ENCODE data around the gene MRPL53. TPM values are rescaled to one million over a fixed set of nuclear protein-coding genes. Genes with fewer than 3 reads are reported as not detected.

MRPL53 gene
- total and polyA plus RNA-seq, 2 of the 8 experiments (the other 6 are each of a cell fraction or from before 2014, with no cell fraction given): 36.6 to 46.3 TPM

- FAIRE-seq (no peak), DNase-seq (ENCODE audit: low read depth in 1 of 2, low spot score in 2 of 2) (no peak)
- Histone ChIP-seq H3K23ac (ENCODE audit: insufficient read length) (no peak overlapping the region), H3K23me2 (ENCODE audit: low read depth, low read length) (peaks cover 10% of the 10 kb centered on the region; the same call in 1 of the 2 replicates), H4K91ac (replicated peaks; ENCODE audit: insufficient read length, low read length) (no peak overlapping the region), H3K18ac (ENCODE audit: extremely low read depth, low read length) (peak overlapping the region; percentile 51), H3K79me1 (ENCODE audit: low read depth, low read length) (no peaks in the 10 kb centered on the region), H3K14ac (ENCODE audit: insufficient read length) (no peak overlapping the region), H4K5ac (ENCODE audit: insufficient read length, low read depth, low read length) (no peak overlapping the region), H3K27ac (ENCODE audit: low read depth, low read length) (no peak overlapping the region), H3K4me1 (replicated peaks in 1 of 4; ENCODE audit: control insufficient read depth in 3 of 4, insufficient read depth in 4 of 4, low read length in 3 of 4) (peaks cover 0 to 24% (median 10%) of the 10 kb centered on the region in 4 experiments; a peak in 6 of 7 replicates), H2BK12ac (ENCODE audit: low read depth, low read length) (peak overlapping the region; percentile 68; the same call in 1 of the 2 replicates), H2BK120ac (replicated peaks; ENCODE audit: low read depth, low read length) (no peak overlapping the region), H3K56ac (replicated peaks; ENCODE audit: insufficient read length, low read depth, low read length) (no peak overlapping the region), H2BK15ac (ENCODE audit: low read length) (0 out of 2 replicates have a peak overlapping the region, but pooled peaks have one; percentile 92), H4K8ac (ENCODE audit: extremely low read depth, insufficient read depth, low read length) (peak overlapping the region; percentile 84; the same call in 1 of the 2 replicates), H3K4me3 (ENCODE audit: extremely low read depth in 1 of 4, insufficient read depth in 2 of 4, low read depth in 3 of 4, low read length in 4 of 4) (peak overlapping the region; percentile 5 to 62 (median 23); a peak in 6 of 8 replicates), H2BK5ac (ENCODE audit: low read depth, low read length) (no peak overlapping the region; the same call in 1 of the 2 replicates), H3K4ac (replicated peaks; ENCODE audit: insufficient read length, low read depth, low read length) (no peak overlapping the region), H2BK20ac (ENCODE audit: low read length) (no peak overlapping the region), H2AK5ac (ENCODE audit: low read depth, low read length) (no peak overlapping the region), H2AFZ (ENCODE audit: low read length) (peak overlapping the region; percentile 9; the same call in 1 of the 2 replicates), H3K36me3 (ENCODE audit: control insufficient read depth in 2 of 4, insufficient read depth in 4 of 4, low read length in 3 of 4) (peaks cover 0 to 19% (median 0%) of the 10 kb centered on the region in 4 experiments; a peak in 1 of 8 replicates), H3K79me2 (ENCODE audit: control insufficient read depth in 1 of 2, insufficient read depth in 2 of 2, low read length in 2 of 2) (no peaks in the 10 kb centered on the region), H3K27me3 (replicated peaks in 1 of 4; ENCODE audit: control insufficient read depth in 3 of 4, extremely low read depth in 1 of 4, insufficient read depth in 3 of 4, low read length in 3 of 4) (peaks cover 74 to 100% (median 95%) of the 10 kb centered on the region in 4 experiments), H3K4me2 (ENCODE audit: insufficient read depth in 1 of 2, low read depth in 2 of 2, low read length in 2 of 2) (peak overlapping the region; percentile 63 to 88), H3K9me3 (ENCODE audit: insufficient read depth in 2 of 2, low read depth in 1 of 2, low read length in 1 of 2) (peaks cover 7 to 12% of the 10 kb centered on the region in 2 experiments), H4K20me1 (replicated peaks in 1 of 2; ENCODE audit: control insufficient read depth in 1 of 2, insufficient read depth in 2 of 2, low read length in 2 of 2) (peaks cover 2 to 4% of the 10 kb centered on the region in 2 experiments), H3K9ac (replicated peaks in 1 of 4; ENCODE audit: extremely low read depth in 1 of 4, low read depth in 3 of 4, low read length in 3 of 4) (no peak overlapping the region)
- TF ChIP-seq YY1 (IDR thresholded peaks at IDR 0.05; ENCODE audit: low read depth, low read length) (no peak), MAX (IDR thresholded peaks at IDR 0.05) (peak; percentile 84), NRF1 (IDR thresholded peaks at IDR 0.05; ENCODE audit: low read depth, low read length) (peak; percentile 28), SUZ12 (IDR thresholded peaks at IDR 0.05; ENCODE audit: low read length) (peak; percentile 93), SP1 (IDR thresholded peaks at IDR 0.05; ENCODE audit: low read depth, low read length) (peak; percentile 17; the same call in 1 of the 2 replicates), CTBP2 (IDR thresholded peaks at IDR 0.05; ENCODE audit: borderline replicate concordance, insufficient read depth, insufficient read length, low read length) (no peak), EZH2 (IDR thresholded peaks at IDR 0.05; ENCODE audit: low read depth, low read length, severe bottlenecking) (peak; percentile 84)
- ChIA-PET CTCF (ENCODE audit: partially characterized antibody) (interaction anchor here (0.5 to 4.2 kb wide), 5 partner anchors 11 to 450 kb away, joined by 3 to 20 read pairs (median 3); partner anchors contain the start of gene DQX1), POLR2A (ENCODE audit: partially characterized antibody) (interaction anchor here (0.8 to 6.7 kb wide), 9 partner anchors 9 to 75 kb away, joined by 3 to 63 read pairs (median 4); partner anchors contain the start of genes AUP1, DQX1, HTRA2 and LBX2)
- 2% methylated on average over 57 of the region's 60 CpGs; no CpG with 5 or more reads in 1 of the 2 experiments for WGBS, 2 experiments (ENCODE audit: extremely low coverage in 1 of 2, insufficient coverage in 1 of 2, insufficient read length in 1 of 2, insufficient replicate concordance in 2 of 2, low coverage in 1 of 2, low lambda C conversion rate in 2 of 2, missing lambda C conversion rate in 1 of 2)
Observed at GRCh38 chr2:74515271-74515980, 42.9 kb upstream of the MRPL53 start.
